ENCODE measurements around the gene VSX2. TPM values are rescaled to one million over a fixed set of nuclear protein-coding genes. Genes with fewer than 3 reads are reported as not detected.

VSX2 gene
- polyA plus RNA-seq, 1 of the 3 experiments (the other 2 are of a cell fraction): not detected

GRCh38 chr14:74203639-74204038, 35.6 kb upstream of the VSX2 start:
- WGBS (ENCODE audit: low lambda C conversion rate): 96% methylated on average over 8 of the region's 8 CpGs
- no peaks in the 10 kb centered on the region for H3K4me1 ChIP-seq (ENCODE audit: control insufficient read depth in 1 of 2, insufficient read depth in 2 of 2, low read depth in 1 of 2, low read length in 1 of 2)
- CTCF ChIA-PET: interaction anchor here (1.9 to 3.2 kb wide), 2 partner anchors 13 to 15 kb away, joined by 9 to 10 read pairs; no protein-coding TSS in a partner anchor

GRCh38 chr14:74204491-74204890, 34.8 kb upstream of the VSX2 start:
- Histone ChIP-seq H3K79me2 (ENCODE audit: insufficient read depth) (no peaks in the 10 kb centered on the region), H3K27me3 (ENCODE audit: insufficient read depth) (no peaks in the 10 kb centered on the region), H3K9ac (no peak overlapping the region), H4K20me1 (ENCODE audit: insufficient read depth) (no peaks in the 10 kb centered on the region), H3K27ac (ENCODE audit: low read depth in 2 of 2, low read length in 1 of 2) (no peak overlapping the region), H3K36me3 (replicated peaks in 1 of 2; ENCODE audit: control insufficient read depth in 1 of 2, insufficient read depth in 2 of 2, low read length in 1 of 2) (peaks cover 0 to under 1% of the 10 kb centered on the region in 2 experiments), H3K9me3 (no peaks in the 10 kb centered on the region), H3K9me2 (no peaks in the 10 kb centered on the region), H3K4me3 (ENCODE audit: low read depth in 2 of 2, low read length in 1 of 2) (no peak overlapping the region), H3K4me1 (ENCODE audit: control insufficient read depth in 1 of 2, insufficient read depth in 2 of 2, low read depth in 1 of 2, low read length in 1 of 2) (no peaks in the 10 kb centered on the region), H3K4me2 (no peak overlapping the region), H2AFZ (ENCODE audit: low read depth) (no peak overlapping the region), H3F3A (replicated peaks; ENCODE audit: insufficient read depth) (no peaks in the 10 kb centered on the region)
- POLR2A ChIA-PET: interaction anchor here (0.6 to 0.7 kb wide), 2 partner anchors 13 to 120 kb away, joined by 3 read pairs; partner anchors contain the start of gene ALDH6A1
- no peak for DNase-seq
- TF ChIP-seq MXI1 (IDR thresholded peaks at IDR 0.05; ENCODE audit: low read depth, low read length): no peak
- no peak for TF ChIP-seq TCF12 (IDR thresholded peaks at IDR 0.05)
- no peak for TF ChIP-seq GATA2 (CRISPR knock-in tag; IDR thresholded peaks at IDR 0.05)
- no peak for TF ChIP-seq FOXM1 (IDR thresholded peaks at IDR 0.05; ENCODE audit: low read depth)
- no peak for TF ChIP-seq TAF1 (IDR thresholded peaks at IDR 0.05; ENCODE audit: borderline replicate concordance, low read depth, low read length)
- TF ChIP-seq PBX3 (IDR thresholded peaks at IDR 0.05): no peak
- no peak for TF ChIP-seq GABPA (IDR thresholded peaks at IDR 0.05; ENCODE audit: low read depth)
- no peak for TF ChIP-seq ZBTB33 (IDR thresholded peaks at IDR 0.05; ENCODE audit: borderline replicate concordance, low read depth)
- TF ChIP-seq FOSL2 (IDR thresholded peaks at IDR 0.05; ENCODE audit: borderline replicate concordance, low read depth): no peak
- no peak for TF ChIP-seq YY1 (IDR thresholded peaks at IDR 0.05; ENCODE audit: low read depth)
- TF ChIP-seq RFX5 (IDR thresholded peaks at IDR 0.05; ENCODE audit: low read length): no peak
- CTCF ChIA-PET: interaction anchor here (3.2 kb wide), 1 partner anchor 12 kb away, joined by 9 read pairs; no protein-coding TSS in a partner anchor
- 93% methylated on average over 6 of the region's 6 CpGs for WGBS (ENCODE audit: low lambda C conversion rate)

More at GRCh38 chr14:74203639-74204038, 35.6 kb upstream of the VSX2 start:
- Histone ChIP-seq H3K9me3 (no peaks in the 10 kb centered on the region), H2AFZ (ENCODE audit: low read depth) (no peak overlapping the region), H3K9ac (no peak overlapping the region), H3K4me2 (no peak overlapping the region), H3K27ac (ENCODE audit: low read depth in 2 of 2, low read length in 1 of 2) (no peak overlapping the region), H3K4me3 (ENCODE audit: low read depth in 2 of 2, low read length in 1 of 2) (no peak overlapping the region), H3F3A (replicated peaks; ENCODE audit: insufficient read depth) (no peaks in the 10 kb centered on the region), H3K79me2 (ENCODE audit: insufficient read depth) (no peaks in the 10 kb centered on the region), H4K20me1 (ENCODE audit: insufficient read depth) (no peaks in the 10 kb centered on the region), H3K27me3 (ENCODE audit: insufficient read depth) (no peaks in the 10 kb centered on the region), H3K9me2 (no peaks in the 10 kb centered on the region), H3K36me3 (replicated peaks in 1 of 2; ENCODE audit: control insufficient read depth in 1 of 2, insufficient read depth in 2 of 2, low read length in 1 of 2) (peaks cover 0 to 6% of the 10 kb centered on the region in 2 experiments)
- TF ChIP-seq SIN3A (IDR thresholded peaks at IDR 0.05; ENCODE audit: borderline replicate concordance, low read depth, low read length) (no peak), RAD21 (IDR thresholded peaks at IDR 0.05; ENCODE audit: low read length) (no peak), EP300 (IDR thresholded peaks at IDR 0.05; ENCODE audit: borderline replicate concordance in 1 of 2, low read depth in 1 of 2, low read length in 1 of 2) (no peak), REST (IDR thresholded peaks at IDR 0.05; ENCODE audit: low read depth, low read length) (no peak), PBX3 (IDR thresholded peaks at IDR 0.05) (no peak), NFIC (IDR thresholded peaks at IDR 0.05; ENCODE audit: borderline replicate concordance) (no peak)
- POLR2A ChIA-PET: interaction anchor here (0.6 kb wide), 1 partner anchor 120 kb away, joined by 3 read pairs; the partner anchor contains the start of gene ALDH6A1
- DNase-seq: no peak

All from SK-N-SH (cell line).